GM12878 (cell line): Measurements from ENCODE around the gene MYD88. TPM values are rescaled to one million over a fixed set of nuclear protein-coding genes. Genes with fewer than 3 reads are reported as not detected.

Experiments used
- ATAC-seq: fragments of 200-7000 bp; cut with Tn5 transposase; 3 replicates; pipeline ENCODE4 v1.9.1; 2020; ENCODE audit warnings: mild to moderate bottlenecking, moderate library complexity
- BruUV-seq: library from RNA; stranded (reverse); fragments of 400-500 nt; replicated peaks from 2 replicates; lab custom pipeline; 2021; lab: Mats Ljungman, UMichigan
- CTCF ChIA-PET: fragments of 300-600 bp; sonication (Branson Sonifier 250); formaldehyde crosslinking; extraction: SDS; loops from one replicate; lab custom pipeline; 2021; ENCODE audit warnings: inconsistent platforms; lab: Yijun Ruan, JAX
- POLR2A ChIA-PET: fragments of 350-600 bp; formaldehyde crosslinking; extraction: SDS; loops from one replicate; lab custom pipeline; 2021; ENCODE audit warnings: inconsistent platforms; lab: Charles Lee
- RAD21 ChIA-PET: fragments of 300-600 bp; sonication (Branson Sonifier 250); formaldehyde crosslinking; loops from one replicate; lab custom pipeline; 2023; ENCODE audit warnings: antibody characterized with exemption; ENCODE audit not compliant: unreplicated experiment; lab: Charles Lee
- SMC1A ChIA-PET: fragments of 300-600 bp; sonication (Branson Sonifier 250); formaldehyde crosslinking; loops from one replicate; lab custom pipeline; 2023; ENCODE audit not compliant: unreplicated experiment, uncharacterized antibody; lab: Charles Lee
- DNase-seq: peaks from one replicate; pipeline ENCODE4 v3.0.0-alpha.2; 2011; ENCODE audit warnings: low read depth, low spot score
- FAIRE-seq: peaks from 3 replicates; lab custom pipeline; 2011; peaks lifted over from hg19 to GRCh38; lab: Jason Lieb, UNC
- H2AFZ ChIP-seq: 2 replicates; pipeline ENCODE4 v1.6.0; 2011; ENCODE audit warnings: low read depth, low read length, control low read depth; ENCODE audit not compliant: control insufficient read depth
- H3K27ac ChIP-seq: 2 replicates; pipeline ENCODE4 v1.5.1; 2011; ENCODE audit warnings: control low read depth; ENCODE audit not compliant: control insufficient read depth, insufficient read depth
- H3K27me3 ChIP-seq, 2 experiments: replicated peaks in 1 of 2; 2 replicates each; pipeline versions ENCODE4 v1.6.0 to v1.6.1; 2011; ENCODE audit warnings: low read length in 1 of 2; ENCODE audit not compliant: control insufficient read depth in 2 of 2, insufficient read depth in 2 of 2
- H3K36me3 ChIP-seq, 2 experiments: 2 replicates each; pipeline ENCODE4 v1.5.1; 2011; ENCODE audit warnings: low read length in 1 of 2; ENCODE audit not compliant: control insufficient read depth in 2 of 2, insufficient read depth in 2 of 2
- H3K4me1 ChIP-seq: 2 replicates; pipeline ENCODE4 v1.6.1; 2011; ENCODE audit warnings: mild to moderate bottlenecking, low read length, moderate library complexity, mixed read lengths; ENCODE audit not compliant: control insufficient read depth, insufficient read depth
- H3K4me2 ChIP-seq: 2 replicates; pipeline ENCODE4 v1.6.0; 2011; ENCODE audit warnings: control low read depth; ENCODE audit not compliant: control insufficient read depth, insufficient read depth
- H3K4me3 ChIP-seq: fragments of 200-600 bp; sonication (generic); 2 replicates; pipeline ENCODE4 v1.5.1; 2016
- H3K79me2 ChIP-seq: 2 replicates; pipeline ENCODE4 v1.6.0; 2011; ENCODE audit warnings: low read length; ENCODE audit not compliant: control insufficient read depth, insufficient read depth
- H3K9ac ChIP-seq: 2 replicates; pipeline ENCODE4 v1.8.0; 2011; ENCODE audit warnings: low read length, control low read depth, mixed read lengths; ENCODE audit not compliant: control insufficient read depth, insufficient read depth
- H3K9me3 ChIP-seq: replicated peaks from 3 replicates; pipeline ENCODE4 v1.5.1; 2011; ENCODE audit warnings: mild to moderate bottlenecking, low read length; ENCODE audit not compliant: control insufficient read depth, insufficient read depth
- H4K20me1 ChIP-seq: 2 replicates; pipeline ENCODE4 v1.6.0; 2011; ENCODE audit not compliant: control insufficient read depth, insufficient read depth
- ELK1 ChIP-seq: IDR thresholded peaks from 2 replicates; pipeline ENCODE4 v1.6.1; 2012; ENCODE audit warnings: low read depth, low read length, improper control_type of control experiment
- POLR2A ChIP-seq: IDR thresholded peaks from 2 replicates; pipeline ENCODE4 v1.6.1; 2011; ENCODE audit warnings: low read depth, mild to moderate bottlenecking, low read length
- POU2F2 ChIP-seq: IDR thresholded peaks from 3 replicates; pipeline ENCODE4 v1.6.1; 2011; ENCODE audit warnings: low read depth, mild to moderate bottlenecking, low read length, borderline replicate concordance
- ZNF622 ChIP-seq: fragments of 450-650 bp; IDR thresholded peaks from 2 replicates; pipeline ENCODE4 v1.6.1; 2017; ENCODE audit warnings: mild to moderate bottlenecking, inconsistent platforms
- WGBS: methylation state at CpG from one replicate; pipeline ENCODE4 v1.1.6; 2016; ENCODE audit warnings: low lambda C conversion rate; ENCODE audit not compliant: insufficient replicate concordance, insufficient coverage; ENCODE audit errors: missing lambda C conversion rate; 5-methylcytosine and 5-hydroxymethylcytosine counted together
- in situ Hi-C: fragments of 300-500 bp; cut with MboI; formaldehyde crosslinking; loops from 9 replicates; pipeline ENCODE4 v1.14.3; 2018; ENCODE audit warnings: mixed read lengths
- intact Hi-C: fragments of 100-400 bp; cut with micrococcal nuclease; formaldehyde crosslinking; loops from one replicate; pipeline ENCODE4 v1.14.2; 2022; ENCODE audit not compliant: unreplicated experiment
- polyA plus RNA-seq, 11 experiments: library from polyadenylated mRNA; depleted of rRNA in 4 of 11; unstranded in 6 of 11; stranded (reverse) in 5 of 11; fragments of >200 nt; fragmentation: Nextera tagmentation in 4 of 11; fragmentation: Illumina TruSeq in 1 of 11; extraction: Ambion mirVana in 4 of 11; extraction: Trizol in 1 of 11; gene quantifications; 1 replicate in 1 of 11; 2 replicates in 10 of 11; pipeline versions ENCODE4 v1.2.1 to v1.2.3, GENCODE V29; 2011 to 2016; ENCODE audit warnings: inconsistent platforms in 2 of 11, missing spikeins in 2 of 11, low read depth in 1 of 11
- total RNA-seq, 4 experiments: library from RNA; depleted of rRNA in 3 of 4; stranded (reverse); fragments of >200 nt in 3 of 4; fragmentation: Illumina TruSeq in 1 of 4; extraction: Trizol in 1 of 4; gene quantifications; 2 replicates each; pipeline versions ENCODE4 v1.2.1 to v1.2.3, GENCODE V29; 2013 to 2021

Gene MYD88
- total and polyA plus RNA-seq, 10 of the 15 experiments (the other 5 are each of a cell fraction or from before 2014, with no cell fraction given): 5.5 to 84.8 (median 67.5) TPM

GRCh38 chr3:38119821-38120692 is 18.4 kb upstream of the MYD88 start:
- WGBS: over 99% methylated on average over 7 of the region's 7 CpGs
- POLR2A ChIA-PET: no interaction called here
- Histone ChIP-seq H3K79me2 (no peaks in the 10 kb centered on the region), H3K27me3 (no peaks in the 10 kb centered on the region; a peak in 1 of 4 replicates), H3K9ac (no peak overlapping the region), H3K4me3 (no peak overlapping the region), H3K27ac (no peak overlapping the region), H3K36me3 (peaks cover 7 to 14% of the 10 kb centered on the region in 2 experiments; a peak in 3 of 4 replicates), H3K4me1 (peaks cover 6% of the 10 kb centered on the region; the same call in 1 of the 2 replicates), H2AFZ (no peak overlapping the region), H4K20me1 (no peaks in the 10 kb centered on the region), H3K9me3 (no peaks in the 10 kb centered on the region), H3K4me2 (no peak overlapping the region)
- intact Hi-C loops: loop anchor here (5.0 kb wide), 4 partner anchors 117 to 227 kb away; partner anchors contain the start of genes SLC22A14 and XYLB
- in situ Hi-C loops: loop anchor here (5.0 kb wide), 1 partner anchor 362 kb away; no protein-coding TSS in a partner anchor
- TF ChIP-seq POU2F2 (no peak), ELK1 (no peak), POLR2A (0 out of 2 replicates have a peak, but pooled peaks have one; percentile 17), ZNF622 (no peak)
- ATAC-seq (no peak), DNase-seq (no peak), FAIRE-seq (no peak)
- BruUV-seq: no TSS peak
- CTCF ChIA-PET: interaction anchor here (1.1 to 5.7 kb wide), 4 partner anchors 11 to 225 kb away, joined by 4 to 42 read pairs (median 10); no protein-coding TSS in a partner anchor
- SMC1A ChIA-PET: interaction anchor here (1.0 to 1.8 kb wide), 3 partner anchors 11 to 161 kb away, joined by 3 to 4 read pairs (median 3); partner anchors contain the start of gene SLC22A14
- RAD21 ChIA-PET: interaction anchor here (1.2 to 1.5 kb wide), 3 partner anchors 162 to 227 kb away, joined by 3 to 4 read pairs (median 3); partner anchors contain the start of genes SLC22A14 and XYLB
